T-helper 17 cell (primary cell): ENCODE measurements around the gene FAM185A. TPM values are rescaled to one million over a fixed set of nuclear protein-coding genes. Genes with fewer than 3 reads are reported as not detected.
A peak's percentile ranks its signal among the peaks of the same experiment; 100 is the strongest.
"Not testable (repeated sequence)": the region's sequence is repeated elsewhere in the genome, so short reads cannot be mapped to it uniquely, and the experiment has no call there.

Experiments used
- ATAC-seq: fragments of 150-1000 bp; cut with Tn5 transposase; 2 replicates; pipeline ENCODE4 v1.10.0; 2021; ENCODE audit warnings: mild to moderate bottlenecking, moderate library complexity
- DNase-seq, 3 donors: peaks; one replicate each; pipeline versions ENCODE4 v3.0.0 to v3.0.0-alpha.2; 2020 to 2021
- H3K9me3 ChIP-seq: one replicate; pipeline ENCODE4 v1.7.0; 2013; ENCODE audit warnings: low read length, mild to moderate bottlenecking; ENCODE audit not compliant: control insufficient read depth, poor library complexity, severe bottlenecking
- H3K27ac Mint-ChIP-seq: one replicate; pipeline ENCODE4 v1.8.0; 2022; ENCODE audit warnings: mild to moderate bottlenecking, moderate library complexity, mixed read lengths
- H3K27me3 Mint-ChIP-seq: one replicate; pipeline ENCODE4 v1.8.0; 2022; ENCODE audit warnings: mixed read lengths
- H3K36me3 Mint-ChIP-seq: one replicate; pipeline ENCODE4 v1.8.0; 2022; ENCODE audit warnings: low read depth, mixed read lengths
- H3K4me1 Mint-ChIP-seq: one replicate; pipeline ENCODE4 v1.8.0; 2022; ENCODE audit warnings: mild to moderate bottlenecking, mixed read lengths
- H3K4me3 Mint-ChIP-seq: one replicate; pipeline ENCODE4 v1.8.0; 2022; ENCODE audit warnings: mild to moderate bottlenecking, moderate library complexity, mixed read lengths
- total RNA-seq, 4 donors: library from RNA in 2 of 4; stranded (reverse) in 2 of 4; gene quantifications; one replicate each; pipeline ENCODE4 v1.2.3 and lab custom pipeline; 2022 to 2026

FAM185A gene
- total RNA-seq, 2 donors from 2014 or later = 4.8 to 4.9 TPM

DNA sequence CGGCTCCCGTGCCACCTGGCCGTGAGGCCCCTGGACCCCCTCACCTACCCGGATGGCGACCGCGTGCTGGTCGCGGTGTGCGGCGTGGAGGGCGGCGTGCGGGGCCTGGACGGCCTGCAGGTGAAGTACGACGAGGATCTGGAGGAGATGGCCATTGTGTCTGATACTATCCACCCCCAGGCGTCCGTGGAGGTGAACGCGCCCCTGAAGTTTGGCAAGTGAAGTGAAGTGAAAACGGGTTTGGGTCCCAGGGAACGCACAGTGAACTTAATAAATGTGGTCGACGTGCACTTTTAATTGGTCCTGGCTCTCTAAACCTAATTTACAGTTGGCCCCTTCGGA lies 617 bp downstream of the FAM185A start:
- H3K27ac Mint-ChIP-seq = peak overlapping the region; percentile 34
- ATAC-seq, H3K9me3 ChIP-seq, H3K27me3 Mint-ChIP-seq, H3K36me3 Mint-ChIP-seq, H3K4me1 Mint-ChIP-seq, DNase-seq: not testable (repeated sequence)
- H3K4me3 Mint-ChIP-seq = peak overlapping the region; percentile 83

- H3K27ac Mint-ChIP-seq, ATAC-seq, H3K4me1 Mint-ChIP-seq, DNase-seq, H3K9me3 ChIP-seq, H3K4me3 Mint-ChIP-seq, H3K36me3 Mint-ChIP-seq, H3K27me3 Mint-ChIP-seq: not testable (repeated sequence)
Measured at GRCh38 chr7:102758227-102758626, 9.4 kb downstream of the FAM185A start.

DNA sequence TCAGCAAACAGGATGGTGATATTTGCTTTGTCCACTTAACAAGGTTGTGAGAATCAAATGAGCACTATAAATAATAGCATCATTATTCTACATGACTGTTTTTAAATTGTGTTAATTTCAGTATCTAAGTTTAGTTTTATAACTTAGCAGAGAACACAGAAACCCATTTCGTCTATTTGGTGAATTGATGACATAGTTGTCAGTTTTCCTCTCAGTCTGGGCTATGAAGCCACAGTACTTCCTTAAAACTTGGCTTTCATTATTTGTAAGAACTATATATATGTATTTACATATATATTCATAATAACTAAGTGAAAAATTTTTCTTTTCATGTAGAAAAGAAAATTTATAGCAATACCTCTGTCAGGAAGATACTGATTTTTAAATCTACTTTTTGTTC lies 11.1 kb downstream of the FAM185A start:
- not testable (repeated sequence) for H3K4me1 Mint-ChIP-seq, H3K27me3 Mint-ChIP-seq, H3K36me3 Mint-ChIP-seq, H3K4me3 Mint-ChIP-seq, H3K27ac Mint-ChIP-seq, H3K9me3 ChIP-seq, DNase-seq, ATAC-seq

- H3K27me3 Mint-ChIP-seq, H3K4me3 Mint-ChIP-seq, DNase-seq, H3K9me3 ChIP-seq, H3K27ac Mint-ChIP-seq, H3K4me1 Mint-ChIP-seq, ATAC-seq, H3K36me3 Mint-ChIP-seq: not testable (repeated sequence)
Measured at GRCh38 chr7:102761234-102761633, 12.4 kb downstream of the FAM185A start.

- H3K9me3 ChIP-seq, H3K36me3 Mint-ChIP-seq, H3K27me3 Mint-ChIP-seq, ATAC-seq, H3K27ac Mint-ChIP-seq, H3K4me1 Mint-ChIP-seq, H3K4me3 Mint-ChIP-seq, DNase-seq: not testable (repeated sequence)
Measured at GRCh38 chr7:102763295-102763905, 14.6 kb downstream of the FAM185A start.

- ATAC-seq, DNase-seq: not testable (repeated sequence)
Measured at GRCh38 chr7:102769657-102770192, 20.9 kb downstream of the FAM185A start.

GRCh38 chr7:102770467-102770866 lies 21.7 kb downstream of the FAM185A start:
- not testable (repeated sequence) for H3K4me3 Mint-ChIP-seq, H3K4me1 Mint-ChIP-seq, H3K9me3 ChIP-seq, ATAC-seq, DNase-seq, H3K27ac Mint-ChIP-seq, H3K36me3 Mint-ChIP-seq, H3K27me3 Mint-ChIP-seq

More at GRCh38 chr7:102769657-102770192, 20.9 kb downstream of the FAM185A start:
- not testable (repeated sequence) for H3K4me1 Mint-ChIP-seq, H3K4me3 Mint-ChIP-seq, H3K9me3 ChIP-seq, H3K27ac Mint-ChIP-seq, H3K36me3 Mint-ChIP-seq, H3K27me3 Mint-ChIP-seq

DNA sequence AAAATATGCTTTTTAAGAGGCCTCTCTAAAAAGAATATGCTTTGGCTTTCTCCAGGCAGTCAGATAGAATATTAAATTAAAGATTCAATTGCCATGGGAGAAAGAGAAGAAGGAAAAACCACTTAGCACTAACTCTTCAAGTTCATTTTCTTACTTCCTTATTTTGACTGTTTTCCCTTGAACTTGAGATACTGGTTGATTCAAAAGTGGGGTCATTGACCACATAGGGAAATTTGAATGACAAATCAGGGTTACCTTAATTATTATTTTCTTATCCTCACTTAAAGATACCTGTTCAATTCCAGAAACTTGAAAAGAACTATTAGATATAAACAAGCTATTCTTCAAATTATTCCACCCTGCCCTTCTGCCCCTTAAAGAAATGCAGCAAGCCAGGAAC lies 27.4 kb downstream of the FAM185A start:
- not testable (repeated sequence) for H3K4me3 Mint-ChIP-seq, H3K4me1 Mint-ChIP-seq, H3K27ac Mint-ChIP-seq, H3K36me3 Mint-ChIP-seq, H3K9me3 ChIP-seq, ATAC-seq, DNase-seq, H3K27me3 Mint-ChIP-seq

DNA sequence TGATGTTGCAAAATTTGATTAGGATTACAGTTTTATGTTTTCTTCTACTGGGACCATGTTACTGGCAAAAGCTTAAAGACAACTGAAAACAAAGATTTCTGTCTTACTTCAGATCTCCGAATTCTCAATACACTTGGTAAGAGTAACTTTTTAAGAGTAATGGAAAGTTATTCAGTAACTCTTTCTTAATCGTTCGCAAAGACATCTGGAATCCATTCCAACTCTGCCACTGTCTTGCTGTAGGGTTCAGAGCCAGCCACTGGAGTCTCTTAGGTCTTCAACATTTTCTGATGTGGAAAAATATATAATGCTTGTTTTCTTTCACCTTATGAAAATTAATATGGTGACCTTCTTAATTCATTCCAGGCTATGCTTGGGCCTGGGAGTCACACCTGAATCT lies 29.9 kb downstream of the FAM185A start:
- H3K36me3 Mint-ChIP-seq, H3K4me3 Mint-ChIP-seq, ATAC-seq, H3K27me3 Mint-ChIP-seq, H3K27ac Mint-ChIP-seq, H3K9me3 ChIP-seq, DNase-seq, H3K4me1 Mint-ChIP-seq: not testable (repeated sequence)

- ATAC-seq, H3K27me3 Mint-ChIP-seq, H3K9me3 ChIP-seq, H3K36me3 Mint-ChIP-seq, DNase-seq, H3K27ac Mint-ChIP-seq, H3K4me1 Mint-ChIP-seq, H3K4me3 Mint-ChIP-seq: not testable (repeated sequence)
Measured at GRCh38 chr7:102780926-102781325, 32.1 kb downstream of the FAM185A start.

DNA sequence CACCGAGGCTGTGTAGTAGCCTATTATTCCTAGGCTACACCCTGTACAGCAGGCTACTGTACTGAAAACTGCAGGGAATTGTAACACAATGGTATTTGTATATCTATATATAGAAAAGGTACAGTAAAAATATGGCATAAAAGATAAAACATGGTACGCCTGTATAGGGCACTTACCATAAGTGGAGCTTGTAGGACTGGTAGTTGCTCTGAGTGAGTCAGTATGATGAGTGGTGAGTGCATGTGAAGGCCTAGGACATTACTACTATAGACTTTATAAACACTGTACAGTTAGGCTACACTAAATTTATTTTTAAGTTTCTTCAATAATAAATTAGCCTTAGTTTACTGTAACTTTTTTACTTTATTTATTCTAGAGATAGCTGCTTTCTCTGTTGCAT lies 40.0 kb downstream of the FAM185A start:
- H3K27ac Mint-ChIP-seq, H3K4me1 Mint-ChIP-seq, ATAC-seq, H3K9me3 ChIP-seq, H3K27me3 Mint-ChIP-seq, DNase-seq, H3K4me3 Mint-ChIP-seq, H3K36me3 Mint-ChIP-seq: not testable (repeated sequence)

DNA sequence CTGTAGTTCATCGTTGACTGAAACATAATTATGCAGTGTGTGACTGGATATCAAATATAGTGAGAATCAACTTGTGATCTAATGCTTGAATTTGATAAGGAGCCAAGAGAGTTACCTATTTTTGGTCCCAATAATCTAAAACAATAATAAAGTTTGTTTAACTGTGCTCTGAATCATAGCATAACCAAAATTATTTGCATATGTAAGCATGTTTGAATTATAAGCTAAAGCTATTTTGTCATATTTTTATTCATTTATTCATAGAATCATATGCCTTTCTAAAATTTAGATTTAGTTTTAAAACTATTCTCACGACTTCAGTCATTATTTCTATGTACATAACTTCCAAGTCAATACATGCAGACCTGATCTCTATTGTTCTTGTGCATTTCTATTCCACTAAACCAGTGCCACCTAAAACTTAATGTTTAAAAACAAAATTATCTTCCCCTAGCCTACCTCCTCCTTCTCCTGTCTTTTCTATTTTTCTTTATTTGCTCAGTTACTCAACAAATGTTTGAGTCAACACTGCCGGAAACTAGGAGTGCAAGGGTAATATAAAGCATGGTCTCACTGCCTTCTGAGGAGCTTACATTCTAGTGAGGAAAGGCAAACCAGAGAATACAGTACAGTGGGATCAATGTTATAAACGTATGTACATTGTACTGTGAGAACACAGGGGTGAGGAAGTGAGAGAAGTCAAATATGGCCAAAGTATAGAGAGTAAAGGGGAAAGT lies 41.7 kb downstream of the FAM185A start:
- not testable (repeated sequence) for H3K4me1 Mint-ChIP-seq, DNase-seq, ATAC-seq, H3K27me3 Mint-ChIP-seq, H3K9me3 ChIP-seq, H3K27ac Mint-ChIP-seq, H3K4me3 Mint-ChIP-seq, H3K36me3 Mint-ChIP-seq

DNA sequence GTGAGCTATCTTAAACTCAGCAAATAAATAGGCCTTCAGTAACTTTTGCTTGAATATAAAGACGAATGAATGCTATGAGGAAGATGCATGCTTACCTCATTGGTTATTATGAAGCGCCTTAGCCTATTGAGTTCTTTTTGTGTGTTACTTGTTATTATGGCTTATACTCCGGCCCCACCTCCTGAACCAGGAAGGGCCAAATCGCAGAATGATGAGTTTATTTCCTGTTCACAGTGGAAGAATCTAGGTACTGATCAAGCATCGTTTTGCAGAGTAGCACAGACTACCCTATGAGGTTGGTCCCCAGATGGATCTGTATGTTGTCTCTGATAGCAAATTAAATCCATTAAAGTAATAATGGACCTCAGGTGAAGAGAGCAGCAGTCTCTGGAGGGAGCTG lies 42.6 kb downstream of the FAM185A start:
- not testable (repeated sequence) for H3K4me1 Mint-ChIP-seq, ATAC-seq, H3K36me3 Mint-ChIP-seq, H3K9me3 ChIP-seq, H3K27me3 Mint-ChIP-seq, DNase-seq, H3K4me3 Mint-ChIP-seq, H3K27ac Mint-ChIP-seq

DNA sequence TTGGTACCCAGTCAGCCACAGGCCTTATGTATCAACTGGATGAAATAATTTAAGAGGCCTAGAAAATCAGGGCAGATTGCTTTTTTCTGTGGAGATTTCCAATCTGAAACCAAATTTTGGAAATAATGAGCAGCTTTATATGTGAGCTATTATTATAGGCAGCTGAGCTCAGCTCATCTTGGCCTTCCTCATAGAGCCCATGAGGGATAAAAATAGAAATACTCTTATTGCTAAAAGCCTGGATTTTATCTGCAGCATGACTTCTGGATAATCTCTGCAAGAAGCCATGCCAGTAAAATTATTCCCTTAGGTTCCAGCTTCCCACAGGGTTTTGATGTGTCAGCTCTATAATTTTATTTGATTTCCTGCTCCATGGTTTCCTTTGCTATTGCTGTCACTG lies 43.0 kb downstream of the FAM185A start:
- not testable (repeated sequence) for ATAC-seq, H3K4me1 Mint-ChIP-seq, H3K9me3 ChIP-seq, H3K36me3 Mint-ChIP-seq, H3K27ac Mint-ChIP-seq, H3K27me3 Mint-ChIP-seq, DNase-seq, H3K4me3 Mint-ChIP-seq
